HCEC 1CT (cell line): ENCODE data around the gene AADACL4.
"Not testable (repeated sequence)": the region's sequence is repeated elsewhere in the genome, so short reads cannot be mapped to it uniquely, and the experiment has no call there.

Source experiments
- DNase-seq: peaks from one replicate; pipeline ENCODE4 v3.0.0-alpha.2; 2017

The AADACL4 gene

DNA sequence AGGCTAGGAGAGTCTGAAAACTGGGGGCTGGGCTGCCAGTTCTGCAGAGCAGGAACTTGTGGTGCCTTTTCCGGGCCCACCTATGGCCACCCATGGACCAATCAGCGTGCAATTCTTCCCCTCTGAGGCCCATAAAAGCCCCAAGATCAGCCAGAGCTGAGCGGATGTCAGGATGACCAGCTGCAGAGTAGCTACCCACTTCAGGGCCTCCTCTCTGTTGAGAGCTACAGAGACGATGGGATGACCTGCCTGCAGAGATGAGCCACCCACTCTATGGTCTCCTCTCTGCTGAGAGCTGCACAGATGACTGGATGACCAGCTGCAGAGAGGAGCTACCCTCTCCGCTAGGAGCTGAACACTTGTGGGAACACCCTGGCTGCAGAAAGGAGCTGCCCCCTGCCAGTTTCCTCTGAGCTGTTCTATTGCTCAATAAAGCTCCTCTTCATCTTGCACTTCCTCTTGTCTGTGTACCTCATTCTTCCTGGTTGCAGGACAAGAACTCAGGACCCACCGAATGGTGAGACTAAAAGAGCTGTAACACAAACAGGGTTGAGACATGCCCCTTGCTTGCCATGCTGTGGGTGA is 12.8 kb upstream of the AADACL4 start:
- DNase-seq: no peak

DNA sequence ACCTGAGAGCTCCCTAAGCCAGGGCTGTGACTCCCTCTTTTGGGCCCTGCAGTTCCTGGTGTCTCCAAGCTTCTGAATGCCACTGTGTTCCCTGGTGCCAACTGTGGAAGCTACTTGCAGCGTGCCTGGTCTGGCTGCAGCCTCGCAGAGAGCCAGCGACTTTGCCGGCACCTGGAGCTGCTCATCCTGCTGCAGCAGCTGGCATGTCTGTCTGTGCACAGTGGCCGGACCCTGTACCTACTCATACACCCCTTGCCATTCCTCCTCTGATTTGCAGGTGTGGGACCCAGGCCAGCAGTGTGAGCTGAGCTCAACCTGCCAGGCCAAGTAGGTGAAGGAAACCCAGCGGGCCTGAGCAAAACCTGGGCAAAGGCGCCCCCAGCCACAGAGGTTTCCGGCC is 12.3 kb upstream of the AADACL4 start:
- no peak for DNase-seq

DNA sequence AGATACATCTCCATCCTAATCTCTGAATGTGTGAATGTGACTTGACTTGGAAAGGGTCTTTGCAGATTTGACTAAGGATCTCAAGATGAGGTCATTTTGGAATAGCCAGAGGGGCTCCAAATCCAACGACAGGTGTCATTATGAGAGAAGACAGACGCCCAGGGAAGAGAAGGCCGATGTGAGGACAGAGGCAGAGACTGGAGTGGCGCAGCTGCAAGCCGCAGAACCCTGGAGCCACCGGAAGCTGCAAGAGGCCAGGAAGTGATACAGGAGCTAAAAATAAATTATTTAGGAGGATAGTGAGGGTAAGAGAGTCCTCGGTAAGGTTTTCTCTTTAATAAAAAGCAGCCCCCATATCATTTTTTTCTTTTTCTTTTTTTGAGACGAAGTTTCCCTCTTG is 9.7 kb upstream of the AADACL4 start:
- DNase-seq: no peak

DNA sequence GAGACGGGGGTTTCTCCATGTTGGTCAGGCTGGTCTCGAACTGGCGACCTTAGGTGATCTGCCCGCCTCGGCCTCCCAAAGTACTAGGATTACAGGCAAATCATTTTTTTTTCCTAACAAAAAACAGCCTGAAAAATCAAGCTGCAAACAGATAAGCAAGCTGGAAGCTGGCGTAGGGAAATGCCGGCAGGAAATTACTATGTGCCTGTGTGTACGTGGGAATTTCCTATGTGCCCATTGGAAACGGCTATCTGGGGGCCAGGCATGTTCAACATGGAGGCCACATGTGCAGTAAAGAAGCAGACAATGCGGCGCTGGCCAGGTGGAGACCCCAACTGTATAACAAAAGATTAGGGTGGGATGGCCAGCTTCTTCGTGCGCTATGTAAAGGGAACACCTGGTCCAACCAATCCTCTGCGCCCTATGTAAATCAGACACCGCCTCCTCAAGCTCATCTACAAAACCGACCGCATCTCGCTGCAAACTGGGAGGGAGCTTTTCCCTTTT is 9.1 kb upstream of the AADACL4 start:
- DNase-seq: no peak

DNA sequence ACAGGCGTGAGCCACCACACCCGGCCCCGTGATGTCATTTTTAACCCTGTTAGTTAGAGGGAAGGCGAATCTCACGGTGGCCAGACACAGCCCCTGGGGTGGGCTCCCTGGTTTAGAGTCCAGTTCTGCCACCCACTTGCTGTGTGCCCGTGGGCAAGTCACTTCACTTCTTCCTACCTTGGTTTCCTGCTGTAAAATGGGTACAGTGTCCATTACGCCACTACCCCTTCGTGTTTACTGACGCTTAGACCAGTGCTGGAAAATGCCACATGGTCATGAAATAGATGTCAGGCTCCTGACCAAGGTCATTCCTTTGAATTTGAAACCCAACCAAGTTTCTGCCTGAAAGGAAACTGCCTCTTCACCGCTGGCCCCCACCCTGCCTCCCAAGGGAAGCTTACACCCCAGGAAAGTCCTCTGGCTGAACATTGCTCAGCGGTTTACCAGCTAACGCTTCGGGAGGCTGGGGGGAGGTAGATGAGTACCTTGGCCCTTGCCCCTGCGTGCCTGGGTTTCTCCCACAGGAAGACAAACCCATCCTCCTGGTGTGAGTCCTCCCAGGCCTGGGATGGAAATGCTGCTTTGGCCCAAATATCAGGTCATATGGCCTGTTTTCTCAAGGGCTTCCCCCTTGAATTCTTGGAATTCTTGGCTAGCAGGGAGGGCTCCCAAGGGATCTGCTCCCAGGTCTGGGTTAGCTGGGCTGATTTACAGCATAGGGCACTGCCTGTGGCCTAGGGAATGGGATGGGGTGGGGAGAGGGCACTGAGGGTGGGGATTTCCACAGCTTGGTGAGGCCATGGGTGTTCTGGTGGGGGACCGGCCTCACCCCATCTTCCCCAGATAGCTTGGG is 7.6 kb upstream of the AADACL4 start:
- DNase-seq: no peak

DNA sequence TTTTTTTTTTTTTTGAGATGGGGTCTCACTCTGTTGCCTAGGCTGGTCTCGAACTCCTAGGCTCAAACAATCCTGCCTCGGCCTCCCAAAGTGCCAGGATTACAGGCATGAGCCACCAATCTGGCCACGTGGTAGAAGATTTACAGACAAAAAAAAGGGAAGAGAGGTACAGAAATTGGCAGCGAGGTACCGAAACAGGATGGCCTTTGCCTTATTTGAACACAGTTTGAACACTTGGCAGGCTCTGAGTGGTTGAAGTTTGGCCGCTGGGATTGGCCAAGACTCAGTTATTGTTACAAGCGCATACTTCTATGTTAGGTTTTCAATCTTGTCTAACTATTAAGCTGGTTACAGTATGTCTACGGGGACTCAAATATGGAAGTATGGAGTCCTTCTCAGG is 6.2 kb upstream of the AADACL4 start:
- no peak for DNase-seq

DNA sequence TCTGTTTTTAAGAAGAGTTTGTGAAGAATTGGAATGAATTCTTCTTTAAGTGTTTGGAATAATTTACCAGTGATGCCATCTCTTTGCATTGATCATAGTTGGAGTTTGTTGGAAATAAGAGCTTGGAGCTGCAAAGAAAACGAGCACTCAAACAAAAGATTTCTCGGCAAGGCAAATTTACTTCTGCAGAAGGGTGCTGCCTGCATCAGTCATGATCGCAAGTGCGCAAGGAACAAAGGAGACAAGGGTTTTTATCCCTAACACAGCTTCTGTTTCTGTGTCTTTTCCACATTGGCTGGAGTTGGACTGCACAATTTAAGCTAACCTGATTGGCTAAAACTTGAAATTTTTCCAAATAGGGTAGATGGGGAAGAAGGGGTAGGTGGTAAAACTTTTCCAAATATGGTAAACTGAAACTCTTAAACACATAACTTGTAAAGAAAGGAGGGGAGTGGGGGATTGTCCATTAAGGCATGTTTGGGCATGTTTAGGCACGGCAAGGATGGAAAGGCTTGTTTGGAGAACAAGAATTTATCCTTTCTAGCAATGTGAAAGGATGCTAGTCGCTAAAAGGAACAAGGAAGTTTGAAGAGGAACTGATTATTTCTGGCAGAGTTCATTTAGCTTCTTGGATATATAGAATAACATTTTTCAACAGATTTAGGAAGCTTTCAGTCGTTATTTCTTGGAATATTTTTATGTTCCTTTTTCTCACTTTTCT is 3.5 kb upstream of the AADACL4 start:
- no peak for DNase-seq

DNA sequence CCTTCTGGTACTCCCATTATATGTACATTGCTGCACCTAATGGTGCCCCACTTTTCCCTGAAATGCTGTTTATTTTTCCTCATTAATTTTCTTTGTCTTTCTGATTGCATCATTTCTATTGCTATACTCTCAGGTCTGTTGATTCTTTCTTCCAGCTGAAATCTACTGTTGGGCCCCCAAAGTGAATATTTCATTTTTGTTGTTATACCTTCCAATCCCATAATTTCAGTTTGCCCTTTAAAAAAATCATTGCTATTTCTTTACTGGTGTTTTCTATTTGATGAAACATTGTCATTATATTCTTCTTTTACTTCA is 3.0 kb upstream of the AADACL4 start:
- no peak for DNase-seq

DNA sequence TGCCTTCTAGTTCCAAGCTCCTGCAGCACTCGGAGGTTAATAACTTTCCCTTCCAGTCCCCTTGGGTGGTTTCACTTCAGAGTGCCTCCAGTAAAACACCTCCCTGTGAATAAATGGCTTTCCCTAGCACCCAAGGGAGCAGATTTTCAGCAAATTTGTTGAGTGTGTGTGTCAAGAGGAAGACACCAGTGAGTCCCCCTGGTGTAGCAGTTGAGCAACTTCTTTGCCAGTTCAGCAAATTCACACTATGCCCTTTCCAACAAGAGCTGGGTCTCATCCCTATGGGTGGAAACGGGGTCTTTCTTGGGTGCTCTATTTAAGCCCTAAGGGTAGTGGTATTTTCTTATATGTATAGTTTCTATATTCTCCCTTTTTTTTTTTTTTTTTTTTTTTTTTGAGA is 806 bp upstream of the AADACL4 start:
- DNase-seq: no peak

DNA sequence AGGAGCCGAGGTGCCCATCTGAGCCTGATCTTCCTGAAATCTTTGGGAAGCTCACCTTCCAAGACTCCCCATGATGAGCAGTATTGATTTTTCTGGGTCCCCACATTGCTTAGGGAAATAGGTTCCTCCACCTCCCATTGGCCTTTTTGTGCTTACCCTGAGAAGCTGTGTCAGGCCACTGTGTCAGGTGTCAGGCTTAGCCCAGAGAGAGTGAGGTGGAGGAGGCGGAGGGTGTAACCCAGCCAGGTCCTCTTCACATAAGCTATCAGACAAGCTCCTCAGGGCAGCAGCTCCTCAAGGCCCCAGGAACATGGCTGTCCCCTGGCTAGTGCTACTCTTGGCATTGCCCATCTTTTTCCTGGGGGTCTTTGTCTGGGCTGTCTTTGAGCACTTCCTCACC is 352 bp downstream of the AADACL4 start:
- DNase-seq: no peak

DNA sequence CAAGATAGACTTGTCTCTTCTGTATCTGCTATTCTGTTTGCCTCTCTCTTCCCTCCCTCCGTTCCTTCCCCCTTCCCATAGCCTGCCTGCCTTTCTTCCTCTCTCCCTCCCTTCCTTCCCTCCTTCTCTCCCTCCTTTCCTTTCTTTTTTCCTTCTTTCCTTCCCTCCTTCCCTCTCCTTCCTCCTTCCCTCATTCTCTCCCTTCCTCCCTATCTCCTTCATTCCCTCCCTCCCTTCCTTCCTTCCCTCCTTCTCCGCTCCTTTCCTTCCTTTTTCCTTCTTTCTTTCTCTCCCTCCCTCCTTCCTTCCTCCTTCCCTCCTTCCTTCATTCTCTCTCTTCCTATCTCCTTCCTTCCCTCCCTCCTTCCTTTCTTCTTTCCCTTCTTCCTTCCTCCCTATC is 944 bp downstream of the AADACL4 start:
- DNase-seq: no peak

DNA sequence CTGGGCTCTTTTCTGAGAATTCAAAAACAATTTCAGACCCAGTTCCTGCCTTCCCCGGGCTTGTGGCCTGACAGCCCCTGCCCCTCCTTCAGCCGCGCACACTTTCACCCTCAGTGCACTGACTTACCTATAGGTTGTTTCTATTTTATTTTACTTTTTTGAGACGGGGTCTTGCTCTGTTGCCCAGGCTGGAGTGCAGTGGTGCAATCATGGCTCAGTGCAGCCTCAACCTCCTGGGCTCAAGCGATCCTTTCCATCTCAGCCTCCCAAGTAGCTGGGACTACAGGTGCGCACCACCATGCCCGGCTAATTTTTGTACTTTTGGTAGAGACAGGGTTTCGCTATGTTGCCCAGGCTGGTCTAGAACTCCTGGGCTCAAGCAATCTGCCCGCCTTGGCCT is 1.5 kb downstream of the AADACL4 start:
- DNase-seq: not testable (repeated sequence)

DNA sequence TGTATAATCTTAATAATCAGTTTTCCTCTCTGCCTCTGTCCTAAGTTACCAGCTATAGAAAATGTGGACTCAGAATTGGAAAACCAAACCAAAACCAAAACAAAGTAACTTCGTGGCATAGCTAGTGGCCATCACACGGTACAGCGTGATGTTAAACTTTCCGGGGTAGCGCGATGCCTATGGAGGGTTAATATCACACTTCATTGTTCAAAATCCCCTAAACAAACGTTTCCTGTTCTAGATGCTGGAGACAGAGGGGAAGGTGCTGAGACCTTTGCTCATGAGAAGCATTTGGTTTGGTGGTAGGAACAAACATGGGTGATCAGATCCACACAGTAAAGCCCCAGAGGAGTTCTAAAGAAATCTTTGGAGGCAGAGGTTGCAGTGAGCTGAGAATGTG is 4.9 kb downstream of the AADACL4 start:
- no peak for DNase-seq

DNA sequence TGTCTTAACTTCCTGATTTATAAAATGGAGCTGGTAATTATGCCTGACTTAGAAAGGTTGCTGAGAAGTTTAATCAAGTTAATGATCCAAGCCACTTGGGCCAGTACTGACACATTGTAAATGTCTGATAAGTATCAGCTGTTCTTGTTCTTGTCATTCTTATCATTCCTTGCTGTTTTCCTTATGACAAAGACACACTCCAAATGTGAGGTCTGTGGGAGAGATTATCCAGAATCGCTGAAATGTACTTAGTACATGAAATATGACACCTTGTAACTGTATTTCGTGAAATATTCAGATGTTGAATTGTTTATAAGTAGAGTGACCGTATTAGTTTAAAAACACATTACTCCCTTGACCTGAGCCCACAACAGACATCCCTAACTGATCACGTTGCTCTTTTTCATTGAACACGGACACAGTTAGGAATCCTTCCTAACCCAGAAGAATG is 6.1 kb downstream of the AADACL4 start:
- DNase-seq: peak; percentile 72

DNA sequence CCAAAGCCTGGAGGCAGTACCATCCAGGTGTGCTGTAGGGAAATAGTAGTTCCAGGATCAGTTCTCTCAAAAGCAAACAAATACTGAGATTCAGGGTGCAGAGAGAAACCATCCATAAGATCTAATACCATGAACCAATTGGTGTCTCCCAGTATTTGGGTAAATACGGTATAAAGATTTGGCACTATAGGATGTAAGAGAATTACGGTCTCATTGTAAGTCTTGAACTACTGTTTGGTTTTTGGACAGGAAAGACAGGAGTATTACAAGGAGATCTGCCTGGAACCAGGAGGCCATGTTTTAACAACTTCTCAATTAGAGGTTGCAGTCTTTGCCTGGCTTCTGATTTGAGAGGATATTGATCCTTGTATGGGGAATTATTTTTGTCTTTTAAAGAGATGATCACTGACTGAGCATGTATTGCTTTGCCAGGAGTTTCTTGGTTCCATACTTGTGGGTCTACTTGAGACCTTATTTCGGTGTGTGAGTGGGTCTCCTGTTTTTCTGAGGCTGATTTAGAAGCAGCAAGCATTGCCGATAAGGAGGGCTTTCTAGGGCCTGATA is 10.2 kb downstream of the AADACL4 start:
- DNase-seq: no peak

DNA sequence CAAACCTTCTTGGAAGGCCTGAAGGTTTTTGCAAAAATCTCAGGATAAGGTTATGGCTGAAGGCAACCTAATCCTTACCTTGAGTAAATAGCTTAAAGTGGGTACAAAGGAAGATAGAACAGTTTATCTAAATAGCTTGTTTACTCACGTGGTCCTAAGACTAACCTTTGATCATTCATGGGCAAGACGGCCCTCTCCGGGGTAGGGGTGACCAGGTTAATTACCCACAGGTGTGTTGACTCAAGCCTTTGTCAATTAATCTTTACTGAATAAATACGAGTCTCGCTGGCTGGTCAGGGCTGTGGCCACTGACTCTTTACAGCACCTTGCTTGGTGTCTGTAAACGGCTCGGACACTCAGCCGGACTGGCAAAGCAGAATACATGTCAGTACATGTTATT is 10.8 kb downstream of the AADACL4 start:
- DNase-seq: no peak

DNA sequence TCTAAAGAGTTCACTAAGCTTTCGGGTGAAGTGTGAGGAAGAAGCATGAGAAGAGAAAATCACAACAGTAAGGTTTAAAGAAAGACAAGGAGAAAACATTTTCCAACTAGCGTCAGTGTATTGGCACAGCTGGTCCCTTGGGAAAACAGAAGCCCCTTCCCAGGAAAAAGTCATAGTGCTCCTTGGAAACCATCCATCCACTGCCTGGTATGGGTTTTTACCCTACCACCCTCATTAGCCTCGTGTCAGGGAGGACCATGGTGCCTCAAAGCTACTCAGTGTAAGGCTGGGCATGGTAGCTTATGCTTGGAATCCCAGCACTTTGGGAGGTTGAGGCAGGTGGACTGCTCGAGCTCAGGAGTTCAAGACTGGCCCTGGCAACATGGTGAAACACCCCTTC is 12.7 kb downstream of the AADACL4 start:
- no peak for DNase-seq

DNA sequence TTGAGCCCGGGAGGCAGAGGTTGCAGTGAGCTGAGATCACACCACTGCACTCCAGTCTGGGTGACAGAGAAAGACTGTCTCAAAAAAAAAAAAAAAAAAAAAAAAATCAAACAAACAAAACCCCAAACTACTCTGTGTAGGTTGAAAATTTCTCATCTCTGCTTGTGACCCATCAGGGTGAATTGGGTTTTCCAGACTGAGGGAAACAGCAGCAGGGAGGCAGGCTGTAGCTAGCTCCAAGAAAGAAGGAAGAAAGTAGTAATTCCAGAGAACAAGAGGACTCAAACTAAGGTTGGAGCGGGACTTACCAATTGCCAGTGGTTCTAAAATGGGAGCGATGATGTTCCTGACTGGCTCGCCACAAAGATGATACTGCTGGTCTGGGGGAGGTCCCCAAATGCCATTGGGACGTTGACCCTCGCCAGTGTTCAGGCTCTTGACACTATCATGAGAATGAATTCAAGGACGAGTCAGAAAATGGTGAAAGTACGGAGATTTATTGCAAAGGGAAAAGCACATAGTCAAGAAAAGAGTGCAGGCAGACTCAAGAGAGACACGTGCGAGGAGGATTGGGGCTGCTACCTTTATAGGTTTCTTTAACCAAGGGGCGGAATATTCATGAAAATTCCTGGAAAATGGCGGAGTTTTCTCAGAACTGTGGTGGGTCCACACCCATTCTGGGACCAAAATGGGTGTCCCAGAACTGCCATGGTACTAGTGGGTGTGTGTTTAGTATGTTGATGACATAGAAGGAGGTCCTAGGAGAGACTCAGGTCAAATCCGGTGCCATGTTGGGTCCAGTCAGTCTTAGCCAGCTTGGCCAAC is 13.4 kb downstream of the AADACL4 start:
- DNase-seq: no peak

DNA sequence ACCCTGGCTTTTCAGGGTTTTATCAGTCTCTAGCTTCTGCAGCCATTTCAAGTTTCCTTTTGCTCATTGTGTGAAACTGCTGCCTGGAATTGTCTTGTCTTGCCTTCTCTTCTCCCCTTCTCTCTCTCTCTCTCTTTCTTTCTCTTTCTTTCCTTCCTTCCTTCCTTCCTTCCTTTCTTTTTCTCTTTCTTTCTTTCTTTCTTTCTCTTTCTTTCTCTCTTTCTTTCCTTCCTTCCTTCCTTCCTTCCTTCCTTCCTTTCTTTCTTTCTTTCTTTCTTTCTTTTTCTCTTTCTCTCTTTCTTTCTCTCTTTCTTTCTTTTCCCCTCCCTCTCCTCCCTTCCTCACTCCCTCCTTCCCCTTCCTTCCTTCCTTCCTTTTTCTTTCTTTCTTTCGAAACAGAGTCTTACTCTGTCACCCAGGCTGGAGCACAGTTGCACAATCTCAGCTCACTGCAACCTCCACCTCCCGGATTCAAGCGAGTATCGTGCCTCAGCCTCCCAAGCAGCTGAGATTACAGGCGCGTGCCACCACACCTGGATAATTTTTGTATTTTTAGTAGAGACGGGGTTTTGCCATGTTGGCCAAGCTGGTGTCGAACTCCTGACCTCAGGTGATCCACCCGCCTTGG is 14.1 kb downstream of the AADACL4 start:
- DNase-seq: not testable (repeated sequence)

DNA sequence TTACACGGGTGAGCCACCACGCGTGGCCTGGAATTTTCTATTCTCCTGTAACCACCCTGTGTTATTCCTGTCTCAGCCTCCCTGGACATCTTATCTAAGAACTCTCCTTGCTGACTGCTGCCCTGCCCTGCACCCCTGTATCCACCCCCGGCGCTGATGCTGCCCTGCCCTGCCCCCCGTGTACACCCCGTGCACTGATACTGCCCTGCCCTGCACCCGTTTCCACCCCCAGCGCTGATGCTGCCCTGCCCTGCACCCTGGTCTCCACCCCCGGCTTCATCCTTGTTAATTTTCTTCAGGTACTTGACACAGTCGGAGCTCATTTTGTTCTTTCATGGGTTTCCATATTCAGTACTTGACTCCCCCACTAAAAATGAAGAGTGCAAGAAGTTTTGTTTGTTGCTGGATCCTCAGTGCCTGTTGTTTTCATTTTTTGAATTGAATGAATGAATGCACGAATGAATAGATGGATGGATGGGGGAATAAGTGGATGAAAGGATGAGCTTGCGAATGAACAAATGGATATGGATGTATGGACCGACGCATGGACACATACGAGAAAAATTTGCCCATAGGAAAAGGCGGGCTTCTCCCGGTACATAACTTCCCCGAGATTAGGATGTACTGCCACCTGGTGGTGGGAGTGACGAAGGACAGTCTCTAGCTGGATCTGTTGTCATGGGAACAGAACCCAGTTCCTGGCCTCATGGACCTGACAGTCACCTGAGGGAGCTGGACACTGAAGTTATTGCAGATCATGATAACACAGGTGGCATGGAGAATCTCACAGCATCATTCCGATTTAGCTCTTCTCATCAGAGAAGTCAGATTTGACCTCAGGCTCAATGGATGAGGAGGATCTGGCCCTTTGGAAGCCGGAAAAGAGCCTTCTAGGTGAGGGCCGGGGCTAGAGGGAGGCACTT is 14.9 kb downstream of the AADACL4 start:
- DNase-seq: peak; percentile 67

DNA sequence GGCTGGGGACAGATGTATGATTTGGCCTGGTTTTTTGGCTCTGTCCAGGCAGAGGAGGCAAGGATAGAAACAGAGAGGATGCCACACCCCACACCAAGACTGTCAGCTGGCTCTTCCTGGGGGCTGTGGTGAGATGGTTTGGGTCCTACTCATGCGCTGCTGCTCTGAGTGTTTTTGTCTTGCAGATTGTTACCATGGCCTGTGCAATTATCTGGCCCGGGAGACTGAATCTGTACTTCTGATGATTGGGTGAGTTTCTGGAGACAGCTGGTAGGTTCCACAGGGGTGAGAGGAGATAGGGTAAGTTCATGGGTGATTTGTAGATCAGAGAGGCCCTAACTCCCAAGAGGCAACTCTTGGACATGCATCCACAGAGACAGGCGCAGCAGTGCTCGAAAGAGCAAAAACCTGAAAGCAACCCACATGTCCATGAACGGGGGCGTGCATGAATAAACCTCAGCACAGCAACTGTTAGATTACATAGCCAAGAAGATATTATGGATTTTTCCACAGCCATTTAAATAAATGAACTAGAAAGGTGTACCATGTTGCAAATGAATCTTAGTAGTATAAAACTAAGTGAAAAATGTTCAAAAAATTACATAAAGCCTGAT is 17.8 kb downstream of the AADACL4 start:
- no peak for DNase-seq
